HepG2 (cell line): Measurements from ENCODE around the gene TRIM54. TPM values are rescaled to one million over a fixed set of nuclear protein-coding genes. Genes with fewer than 3 reads are reported as not detected.

Experiments
- DMTF1 ChIP-seq: sonication (generic); formaldehyde crosslinking; IDR thresholded peaks from 2 replicates; pipeline ENCODE4 v1.4.0; 2020; ENCODE audit warnings: mild to moderate bottlenecking, missing genetic modification reagents
- EEA1 ChIP-seq: sonication (generic); formaldehyde crosslinking; IDR thresholded peaks from 2 replicates; pipeline ENCODE4 v1.5.1; 2020; ENCODE audit warnings: mild to moderate bottlenecking, missing genetic modification reagents, borderline replicate concordance
- FOXP4 ChIP-seq: sonication (generic); formaldehyde crosslinking; IDR thresholded peaks from 2 replicates; pipeline ENCODE4 v1.4.0; 2020; ENCODE audit warnings: missing genetic modification reagents
- GLMP ChIP-seq: sonication (generic); formaldehyde crosslinking; IDR thresholded peaks from 2 replicates; pipeline ENCODE4 v1.9.0; 2021; ENCODE audit warnings: missing genetic modification reagents, mild to moderate bottlenecking, borderline replicate concordance
- MIXL1 ChIP-seq: IDR thresholded peaks from 2 replicates; pipeline ENCODE4 v1.6.1; 2016
- THAP9 ChIP-seq: sonication (generic); formaldehyde crosslinking; IDR thresholded peaks from 2 replicates; pipeline ENCODE4; 2020; ENCODE audit warnings: missing genetic modification reagents, mild to moderate bottlenecking, borderline replicate concordance
- ZBTB1 ChIP-seq: sonication (generic); formaldehyde crosslinking; IDR thresholded peaks from 2 replicates; pipeline ENCODE4 v1.4.0; 2020; ENCODE audit warnings: missing genetic modification reagents, borderline replicate concordance
- ZBTB14 ChIP-seq: sonication (generic); formaldehyde crosslinking; IDR thresholded peaks from 2 replicates; pipeline ENCODE4 v1.4.0; 2020; ENCODE audit warnings: missing genetic modification reagents
- ZFP36L1 ChIP-seq: sonication (generic); formaldehyde crosslinking; IDR thresholded peaks from 2 replicates; pipeline ENCODE4 v1.8.0; 2022; ENCODE audit warnings: mild to moderate bottlenecking, missing genetic modification reagents, moderate library complexity
- ZMAT3 ChIP-seq: sonication (generic); formaldehyde crosslinking; conservative IDR thresholded peaks from 2 replicates; pipeline ENCODE4 v1.7.0; 2021; ENCODE audit warnings: missing genetic modification reagents
- ZNF317 ChIP-seq: sonication (generic); formaldehyde crosslinking; IDR thresholded peaks from 2 replicates; pipeline ENCODE4 v1.5.0; 2020; ENCODE audit warnings: mild to moderate bottlenecking, missing genetic modification reagents
- ZNF512 ChIP-seq: sonication (generic); formaldehyde crosslinking; IDR thresholded peaks from 2 replicates; pipeline ENCODE4 v1.4.0; 2020; ENCODE audit warnings: mild to moderate bottlenecking, missing genetic modification reagents
- ZNF512B ChIP-seq: sonication (generic); formaldehyde crosslinking; IDR thresholded peaks from 2 replicates; pipeline ENCODE4 v1.5.1; 2020; ENCODE audit warnings: missing genetic modification reagents, mild to moderate bottlenecking, borderline replicate concordance
- ZNF841 ChIP-seq: sonication (generic); formaldehyde crosslinking; IDR thresholded peaks from 2 replicates; pipeline ENCODE4 v1.8.1; 2023; ENCODE audit warnings: missing genetic modification reagents, borderline replicate concordance
- polyA plus RNA-seq, 8 experiments: library from polyadenylated mRNA; depleted of rRNA in 3 of 8; stranded (reverse) in 7 of 8; unstranded in 1 of 8; fragments of >200 nt; fragmentation: Illumina TruSeq in 4 of 8; extraction: Trizol in 4 of 8; gene quantifications; 2 replicates each; pipeline versions ENCODE4 v1.2.1 to v1.2.3, GENCODE V29; 2011 to 2016; ENCODE audit warnings: low read depth in 4 of 8, missing spikeins in 1 of 8, mixed read lengths in 1 of 8; ENCODE audit not compliant: insufficient read depth in 1 of 8
- total RNA-seq, 5 experiments: library from RNA; depleted of rRNA; stranded (reverse); fragments of >200 nt; fragmentation: Illumina TruSeq; extraction: Trizol; gene quantifications; 2 replicates each; pipeline ENCODE4 v1.2.3, GENCODE V29; 2016; ENCODE audit warnings: low read depth in 1 of 5

The TRIM54 gene
- total and polyA plus RNA-seq, 2 of the 13 experiments (the other 11 are each of a cell fraction or from before 2014, with no cell fraction given) = 0.07 to 0.13 TPM

GRCh38 chr2:27320958-27321543 lies 38.8 kb downstream of the TRIM54 start (continued):
- TF ChIP-seq DMTF1 (CRISPR knock-in tag) (no peak), THAP9 (CRISPR knock-in tag) (peak; percentile 80; the same call in 1 of the 2 replicates), ZBTB14 (CRISPR knock-in tag) (no peak), FOXP4 (CRISPR knock-in tag) (peak; percentile 52), ZNF841 (CRISPR knock-in tag) (no peak), EEA1 (no peak), ZNF512B (CRISPR knock-in tag) (no peak), GLMP (CRISPR knock-in tag) (no peak), ZBTB1 (no peak), ZFP36L1 (no peak), MIXL1 (CRISPR knock-in tag) (peak; percentile 86), ZMAT3 (CRISPR knock-in tag) (peak; percentile 83; the same call in 1 of the 2 replicates), ZNF512 (no peak), ZNF317 (CRISPR knock-in tag) (peak; percentile 45; the same call in 1 of the 2 replicates)
